CD4-positive, CD25-positive, alpha-beta regulatory T cell (primary cell): Measurements from ENCODE around the gene RFX8. TPM values are rescaled to one million over a fixed set of nuclear protein-coding genes. Genes with fewer than 3 reads are reported as not detected.
A peak's percentile ranks its signal among the peaks of the same experiment; 100 is the strongest.

ENCODE experiments used
- ATAC-seq, 2 donors: fragments of 150-1000 bp; cut with Tn5 transposase; one replicate each; pipeline ENCODE4 v1.10.0; 2021; ENCODE audit warnings: low read depth in 2 of 2, moderate number of reproducible peaks in 2 of 2, moderate library complexity in 1 of 2
- DNase-seq, 3 donors: peaks; one replicate each; pipeline versions ENCODE4 v3.0.0 to v3.0.0-alpha.2; 2012 to 2022; ENCODE audit warnings: mixed read lengths in 1 of 3
- H3K27ac ChIP-seq: one replicate; pipeline ENCODE4 v1.7.0; 2013; ENCODE audit warnings: mild to moderate bottlenecking, low read length; ENCODE audit not compliant: insufficient read depth, poor library complexity, severe bottlenecking
- H3K27me3 ChIP-seq: one replicate; pipeline ENCODE4 v1.7.0; 2013; ENCODE audit warnings: low read length; ENCODE audit not compliant: control insufficient read depth, insufficient read depth
- H3K36me3 ChIP-seq: one replicate; pipeline ENCODE4 v1.7.0; 2013; ENCODE audit warnings: mild to moderate bottlenecking, low read length, moderate library complexity; ENCODE audit not compliant: control insufficient read depth, insufficient read depth
- H3K4me1 ChIP-seq: 2 replicates; pipeline ENCODE4 v1.7.0; 2013; ENCODE audit warnings: mild to moderate bottlenecking, low read length; ENCODE audit not compliant: insufficient read depth, control insufficient read depth, poor library complexity, severe bottlenecking
- H3K4me3 ChIP-seq: one replicate; pipeline ENCODE4 v1.7.0; 2013; ENCODE audit warnings: low read depth, mild to moderate bottlenecking, low read length, moderate library complexity
- H3K9me3 ChIP-seq, 2 experiments: 1 replicate in 1 of 2; 2 replicates in 1 of 2; pipeline ENCODE4 v1.7.0; 2013; ENCODE audit warnings: low read length in 2 of 2, mild to moderate bottlenecking in 1 of 2, moderate library complexity in 1 of 2; ENCODE audit not compliant: control insufficient read depth in 2 of 2
- H3K27ac Mint-ChIP-seq, 3 donors: one replicate each; pipeline ENCODE4 v1.8.0; 2020 to 2022; ENCODE audit warnings: mild to moderate bottlenecking in 3 of 3, mixed read lengths in 3 of 3, moderate library complexity in 2 of 3
- H3K27me3 Mint-ChIP-seq: one replicate; pipeline ENCODE4 v1.8.0; 2022; ENCODE audit warnings: mild to moderate bottlenecking, mixed read lengths
- H3K36me3 Mint-ChIP-seq: one replicate; pipeline ENCODE4 v1.8.0; 2020; ENCODE audit warnings: mixed read lengths
- H3K4me1 Mint-ChIP-seq, 4 donors: one replicate each; pipeline ENCODE4 v1.8.0; 2020 to 2022; ENCODE audit warnings: mixed read lengths in 4 of 4, mild to moderate bottlenecking in 1 of 4
- H3K4me3 Mint-ChIP-seq, 4 donors: one replicate each; pipeline ENCODE4 v1.8.0; 2020 to 2022; ENCODE audit warnings: mild to moderate bottlenecking in 4 of 4, mixed read lengths in 4 of 4, moderate library complexity in 3 of 4
- H3K9me3 Mint-ChIP-seq, 7 donors: one replicate each; pipeline ENCODE4 v1.8.0; 2020 to 2022; ENCODE audit warnings: mixed read lengths in 7 of 7, mild to moderate bottlenecking in 3 of 7, moderate library complexity in 2 of 7
- polyA plus RNA-seq, 4 donors: library from polyadenylated mRNA; unstranded; fragments of 300-500 nt; fragmentation: Illumina TruSeq; gene quantifications; one replicate each; pipeline ENCODE4 v1.2.3, GENCODE V29; 2021
- total RNA-seq: library from RNA; stranded (reverse); gene quantifications from one replicate; pipeline ENCODE4 v1.2.3, GENCODE V29; 2022

Gene RFX8
- total and polyA plus RNA-seq, 5 donors from 2014 or later = 0.16 to 5.5 (median 0.50) TPM; not detected in 2

- H3K36me3 ChIP-seq = no peaks in the 10 kb centered on the region
- H3K27me3 ChIP-seq = peaks cover 20% of the 10 kb centered on the region
- DNase-seq (no peak), ATAC-seq (no peak)
- H3K9me3 ChIP-seq = no peaks in the 10 kb centered on the region
- Mint-ChIP-seq H3K27ac (peak overlapping the region in 1 of 3 donors; percentile 53), H3K4me1 (peaks cover 0 to 13% (median 7%) of the 10 kb centered on the region in 4 donors), H3K27me3 (peaks cover 39% of the 10 kb centered on the region), H3K4me3 (no peak overlapping the region), H3K9me3 (peaks cover 0 to 1% (median 0%) of the 10 kb centered on the region in 7 donors), H3K36me3 (no peaks in the 10 kb centered on the region)
- H3K4me3 ChIP-seq = no peak overlapping the region
- H3K4me1 ChIP-seq = peaks cover 17% of the 10 kb centered on the region
- H3K27ac ChIP-seq = no peak overlapping the region
These were observed 91.8 kb downstream of the RFX8 start for GRCh38 chr2:101383016-101383541.

GRCh38 chr2:101382442-101382841 is 92.5 kb downstream of the RFX8 start:
- Histone ChIP-seq H3K27ac (no peak overlapping the region), H3K36me3 (no peaks in the 10 kb centered on the region), H3K9me3 (no peaks in the 10 kb centered on the region), H3K27me3 (peaks cover 16% of the 10 kb centered on the region), H3K4me1 (peaks cover 12% of the 10 kb centered on the region), H3K4me3 (no peak overlapping the region)
- Mint-ChIP-seq H3K4me3 (no peak overlapping the region), H3K4me1 (peaks cover 0 to 7% (median 5%) of the 10 kb centered on the region in 4 donors), H3K27ac (no peak overlapping the region), H3K27me3 (peaks cover 33% of the 10 kb centered on the region), H3K36me3 (no peaks in the 10 kb centered on the region), H3K9me3 (peaks cover 0 to 1% (median 0%) of the 10 kb centered on the region in 7 donors)
- DNase-seq (no peak), ATAC-seq (no peak)

GRCh38 chr2:101380376-101380775 is 94.5 kb downstream of the RFX8 start:
- peaks cover 0 to 1% (median 0%) of the 10 kb centered on the region in 7 donors for H3K9me3 Mint-ChIP-seq
- no peak overlapping the region for H3K4me3 Mint-ChIP-seq
- Histone ChIP-seq H3K27me3 (peaks cover 3% of the 10 kb centered on the region), H3K27ac (no peak overlapping the region), H3K4me1 (peaks cover 5% of the 10 kb centered on the region), H3K9me3 (no peaks in the 10 kb centered on the region), H3K4me3 (no peak overlapping the region), H3K36me3 (no peaks in the 10 kb centered on the region)
- peaks cover 21% of the 10 kb centered on the region for H3K27me3 Mint-ChIP-seq
- ATAC-seq = no peak
- no peak for DNase-seq
- H3K36me3 Mint-ChIP-seq = no peaks in the 10 kb centered on the region
- H3K4me1 Mint-ChIP-seq = peaks cover 0 to 7% (median 0%) of the 10 kb centered on the region in 4 donors
- no peak overlapping the region for H3K27ac Mint-ChIP-seq

- no peaks in the 10 kb centered on the region for H3K9me3 ChIP-seq
- H3K27ac Mint-ChIP-seq = no peak overlapping the region
- no peak overlapping the region for H3K27ac ChIP-seq
- no peak overlapping the region for H3K4me3 ChIP-seq
- H3K9me3 Mint-ChIP-seq = peaks cover 0 to 1% (median 0%) of the 10 kb centered on the region in 7 donors
- no peak overlapping the region for H3K4me3 Mint-ChIP-seq
- no peaks in the 10 kb centered on the region for H3K36me3 Mint-ChIP-seq
- ATAC-seq = no peak
- peaks cover 7 to 20% (median 12%) of the 10 kb centered on the region in 4 donors for H3K4me1 Mint-ChIP-seq
- H3K36me3 ChIP-seq = no peaks in the 10 kb centered on the region
- peaks cover 11% of the 10 kb centered on the region for H3K27me3 Mint-ChIP-seq
- DNase-seq = no peak
- H3K4me1 ChIP-seq = peaks cover 17% of the 10 kb centered on the region
- no peaks in the 10 kb centered on the region for H3K27me3 ChIP-seq
These were observed 95.8 kb downstream of the RFX8 start for GRCh38 chr2:101379091-101379490.

GRCh38 chr2:101375653-101376052 is 99.3 kb downstream of the RFX8 start:
- DNase-seq (peak in 1 of 3 donors; percentile 36), ATAC-seq (no peak)
- Histone ChIP-seq H3K4me1 (peaks cover 18% of the 10 kb centered on the region), H3K4me3 (no peak overlapping the region), H3K27me3 (no peaks in the 10 kb centered on the region), H3K36me3 (no peaks in the 10 kb centered on the region), H3K9me3 (no peaks in the 10 kb centered on the region), H3K27ac (no peak overlapping the region)
- Mint-ChIP-seq H3K4me1 (peaks cover 7 to 35% (median 14%) of the 10 kb centered on the region in 4 donors), H3K27ac (peak overlapping the region; percentile 63 to 80 (median 67)), H3K27me3 (peaks cover 5% of the 10 kb centered on the region), H3K36me3 (no peaks in the 10 kb centered on the region), H3K9me3 (peaks cover 0 to 11% (median 2%) of the 10 kb centered on the region in 7 donors), H3K4me3 (peak overlapping the region in 2 of 4 donors; percentile 20 to 43)

- no peaks in the 10 kb centered on the region for H3K27me3 ChIP-seq
- Mint-ChIP-seq H3K9me3 (peaks cover 0 to 11% (median 2%) of the 10 kb centered on the region in 7 donors), H3K36me3 (no peaks in the 10 kb centered on the region), H3K27ac (peak overlapping the region; percentile 80 to 92 (median 88)), H3K4me3 (peak overlapping the region in 3 of 4 donors; percentile 20 to 77 (median 39)), H3K4me1 (peaks cover 7 to 35% (median 14%) of the 10 kb centered on the region in 4 donors), H3K27me3 (peaks cover 5% of the 10 kb centered on the region)
- peaks cover 18% of the 10 kb centered on the region for H3K4me1 ChIP-seq
- DNase-seq (peak in 1 of 3 donors; percentile 68), ATAC-seq (peak in 1 of 2 donors; percentile 59)
- peak overlapping the region; percentile 38 for H3K27ac ChIP-seq
- no peaks in the 10 kb centered on the region for H3K36me3 ChIP-seq
- no peaks in the 10 kb centered on the region for H3K9me3 ChIP-seq
- peak overlapping the region; percentile 24 for H3K4me3 ChIP-seq
These were observed 99.9 kb downstream of the RFX8 start for GRCh38 chr2:101374821-101375561.

GRCh38 chr2:101372792-101373191 is 102.1 kb downstream of the RFX8 start:
- no peaks in the 10 kb centered on the region for H3K36me3 ChIP-seq
- peaks cover 3% of the 10 kb centered on the region for H3K36me3 Mint-ChIP-seq
- ATAC-seq = no peak
- no peak for DNase-seq
- H3K9me3 Mint-ChIP-seq = peaks cover 0 to 11% (median 2%) of the 10 kb centered on the region in 7 donors
- H3K4me1 ChIP-seq = peaks cover 18% of the 10 kb centered on the region
- no peak overlapping the region for H3K27ac ChIP-seq
- H3K4me1 Mint-ChIP-seq = peaks cover 12 to 35% (median 17%) of the 10 kb centered on the region in 4 donors
- H3K27me3 ChIP-seq = no peaks in the 10 kb centered on the region
- no peak overlapping the region for H3K4me3 Mint-ChIP-seq
- no peaks in the 10 kb centered on the region for H3K9me3 ChIP-seq
- H3K4me3 ChIP-seq = no peak overlapping the region
- H3K27ac Mint-ChIP-seq = peak overlapping the region in 1 of 3 donors; percentile 69
- peaks cover 5% of the 10 kb centered on the region for H3K27me3 Mint-ChIP-seq
